H1 (cell line): ENCODE measurements around the gene FAM169A. TPM values are rescaled to one million over a fixed set of nuclear protein-coding genes. Genes with fewer than 3 reads are reported as not detected.

Experiments used
- CTCF ChIA-PET: fragments of 300-600 bp; sonication (Branson Sonifier 250); formaldehyde crosslinking; loops from one replicate; lab custom pipeline; 2021; ENCODE audit not compliant: partially characterized antibody; lab: Charles Lee
- POLR2A ChIA-PET: fragments of 300-600 bp; sonication (Branson Sonifier 250); formaldehyde crosslinking; loops from one replicate; lab custom pipeline; 2021; ENCODE audit warnings: inconsistent platforms; ENCODE audit not compliant: partially characterized antibody; lab: Charles Lee
- DNase-seq, 2 experiments: peaks; one replicate each; pipeline versions ENCODE4 v3.0.0 to v3.0.0-alpha.2; 2010 to 2022; ENCODE audit warnings: low spot score in 2 of 2, low read depth in 1 of 2, mixed read lengths in 1 of 2
- FAIRE-seq: peaks from 2 replicates; lab custom pipeline; 2011; peaks lifted over from hg19 to GRCh38; lab: Jason Lieb, UNC
- H2AFZ ChIP-seq: 2 replicates; pipeline ENCODE4 v1.8.1; 2012; ENCODE audit warnings: low read length, inconsistent platforms
- H2AK5ac ChIP-seq: 2 replicates; pipeline ENCODE4 v1.6.1; 2013; ENCODE audit warnings: low read depth, low read length
- H2BK120ac ChIP-seq: replicated peaks from 2 replicates; pipeline ENCODE3; 2013; ENCODE audit warnings: low read depth, low read length, inconsistent platforms
- H2BK12ac ChIP-seq: 2 replicates; pipeline ENCODE4 v1.6.1; 2013; ENCODE audit warnings: low read depth, low read length
- H2BK15ac ChIP-seq: 2 replicates; pipeline ENCODE4 v1.6.1; 2013; ENCODE audit warnings: low read length
- H2BK20ac ChIP-seq: 2 replicates; pipeline ENCODE4 v1.6.1; 2013; ENCODE audit warnings: low read length
- H2BK5ac ChIP-seq: 2 replicates; pipeline ENCODE4 v1.6.1; 2013; ENCODE audit warnings: low read depth, low read length
- H3K14ac ChIP-seq: 2 replicates; pipeline ENCODE4 v1.6.1; 2013; ENCODE audit warnings: inconsistent platforms; ENCODE audit not compliant: insufficient read length
- H3K18ac ChIP-seq: 2 replicates; pipeline ENCODE4 v1.6.1; 2013; ENCODE audit warnings: low read length; ENCODE audit errors: extremely low read depth
- H3K23ac ChIP-seq: 2 replicates; pipeline ENCODE4 v1.6.1; 2013; ENCODE audit warnings: inconsistent platforms; ENCODE audit not compliant: insufficient read length
- H3K23me2 ChIP-seq: 2 replicates; pipeline ENCODE4 v1.6.1; 2013; ENCODE audit warnings: low read depth, low read length
- H3K27ac ChIP-seq: 2 replicates; pipeline ENCODE4 v1.6.1; 2011; ENCODE audit warnings: low read depth, low read length, inconsistent platforms
- H3K27me3 ChIP-seq, 4 experiments: replicated peaks in 1 of 4; 1 replicate in 1 of 4; 2 replicates in 3 of 4; pipeline versions ENCODE4 v1.6.1 to v1.8.1; 2011 to 2013; ENCODE audit warnings: low read length in 3 of 4, mild to moderate bottlenecking in 3 of 4, inconsistent platforms in 2 of 4, mixed read lengths in 2 of 4, moderate library complexity in 1 of 4; ENCODE audit not compliant: control insufficient read depth in 3 of 4, insufficient read depth in 3 of 4; ENCODE audit errors: extremely low read depth in 1 of 4
- H3K36me3 ChIP-seq, 4 experiments: 2 replicates each; pipeline versions ENCODE4 v1.6.1 to v1.8.1; 2011 to 2013; ENCODE audit warnings: mild to moderate bottlenecking in 4 of 4, low read length in 3 of 4, moderate library complexity in 2 of 4, control low read depth in 1 of 4, inconsistent platforms in 1 of 4; ENCODE audit not compliant: insufficient read depth in 4 of 4, control insufficient read depth in 2 of 4
- H3K4ac ChIP-seq: replicated peaks from 2 replicates; pipeline ENCODE3; 2013; ENCODE audit warnings: low read length, low read depth, mixed read lengths, inconsistent platforms; ENCODE audit not compliant: insufficient read length
- H3K4me1 ChIP-seq, 4 experiments: replicated peaks in 1 of 4; 1 replicate in 1 of 4; 2 replicates in 3 of 4; pipeline versions ENCODE4 v1.6.1 to v1.8.1; 2011 to 2013; ENCODE audit warnings: low read length in 3 of 4, inconsistent platforms in 2 of 4, mixed read lengths in 1 of 4; ENCODE audit not compliant: insufficient read depth in 4 of 4, control insufficient read depth in 3 of 4
- H3K4me2 ChIP-seq, 2 experiments: 2 replicates each; pipeline versions ENCODE4 v1.6.1 to v1.8.1; 2011 to 2013; ENCODE audit warnings: low read depth in 2 of 2, low read length in 2 of 2, control low read depth in 1 of 2, inconsistent platforms in 1 of 2, mild to moderate bottlenecking in 1 of 2; ENCODE audit not compliant: insufficient read depth in 1 of 2
- H3K4me3 ChIP-seq, 4 experiments: fragments of 200-600, 300-600 bp in 1 of 4; sonication (generic), shearing (Covaris generic), sonication (Bioruptor Twin) in 1 of 4; 2 replicates each; pipeline versions ENCODE4 v1.5.1 to v1.8.1; 2011 to 2016; ENCODE audit warnings: low read length in 4 of 4, low read depth in 3 of 4, control low read depth in 2 of 4, inconsistent platforms in 2 of 4, mild to moderate bottlenecking in 2 of 4, mixed read lengths in 1 of 4, moderate library complexity in 1 of 4; ENCODE audit not compliant: insufficient read depth in 2 of 4; ENCODE audit errors: extremely low read depth in 1 of 4
- H3K56ac ChIP-seq: replicated peaks from 2 replicates; pipeline ENCODE3; 2013; ENCODE audit warnings: low read depth, mild to moderate bottlenecking, mixed read lengths, low read length, inconsistent platforms; ENCODE audit not compliant: insufficient read length
- H3K79me1 ChIP-seq: 2 replicates; pipeline ENCODE4 v1.6.1; 2013; ENCODE audit warnings: low read depth, low read length, control low read depth
- H3K79me2 ChIP-seq, 2 experiments: 2 replicates each; pipeline versions ENCODE4 v1.6.1 to v1.8.1; 2012 to 2013; ENCODE audit warnings: low read length in 2 of 2, mild to moderate bottlenecking in 2 of 2, inconsistent platforms in 1 of 2; ENCODE audit not compliant: insufficient read depth in 2 of 2, control insufficient read depth in 1 of 2
- H3K9ac ChIP-seq, 4 experiments: replicated peaks in 1 of 4; 1 replicate in 1 of 4; 2 replicates in 3 of 4; pipeline versions ENCODE4 v1.6.1 to v1.8.1; 2011 to 2013; ENCODE audit warnings: low read depth in 3 of 4, low read length in 3 of 4, control low read depth in 2 of 4, mild to moderate bottlenecking in 2 of 4, moderate library complexity in 2 of 4, inconsistent platforms in 1 of 4; ENCODE audit errors: extremely low read depth in 1 of 4
- H3K9me3 ChIP-seq, 2 experiments: 2 replicates each; pipeline versions ENCODE4 v1.6.1 to v1.8.1; 2012 to 2013; ENCODE audit warnings: mild to moderate bottlenecking in 2 of 2, moderate library complexity in 2 of 2, control low read depth in 1 of 2, inconsistent platforms in 1 of 2, low read depth in 1 of 2, low read length in 1 of 2, mixed read lengths in 1 of 2; ENCODE audit not compliant: insufficient read depth in 2 of 2
- H4K20me1 ChIP-seq, 2 experiments: replicated peaks in 1 of 2; 2 replicates each; pipeline versions ENCODE3 to v1.8.1; 2011 to 2013; ENCODE audit warnings: inconsistent platforms in 2 of 2, low read length in 2 of 2, mild to moderate bottlenecking in 1 of 2; ENCODE audit not compliant: insufficient read depth in 2 of 2, control insufficient read depth in 1 of 2
- H4K5ac ChIP-seq: 2 replicates; pipeline ENCODE4 v1.6.1; 2013; ENCODE audit warnings: low read length, low read depth, mixed read lengths, inconsistent platforms; ENCODE audit not compliant: insufficient read length
- H4K8ac ChIP-seq: 2 replicates; pipeline ENCODE4 v1.8.0; 2013; ENCODE audit warnings: mild to moderate bottlenecking, moderate library complexity, low read length, inconsistent platforms; ENCODE audit not compliant: insufficient read depth; ENCODE audit errors: extremely low read depth
- H4K91ac ChIP-seq: replicated peaks from 2 replicates; pipeline ENCODE3; 2013; ENCODE audit warnings: low read length, mixed read lengths, inconsistent platforms; ENCODE audit not compliant: insufficient read length
- CREB1 ChIP-seq: IDR thresholded peaks from 2 replicates; pipeline ENCODE4 v1.6.1; 2012; ENCODE audit warnings: inconsistent platforms
- CTBP2 ChIP-seq: IDR thresholded peaks from 2 replicates; pipeline ENCODE4 v1.7.0; 2011; ENCODE audit warnings: borderline replicate concordance, mild to moderate bottlenecking, moderate library complexity, mixed read lengths, low read length; ENCODE audit not compliant: insufficient read depth, insufficient read length
- E2F6 ChIP-seq: IDR thresholded peaks from 2 replicates; pipeline ENCODE4 v1.6.1; 2012; ENCODE audit warnings: inconsistent platforms
- EZH2 ChIP-seq: fragments of 200-600 bp; sonication (generic); IDR thresholded peaks from 2 replicates; pipeline ENCODE4 v1.7.1; 2012; ENCODE audit warnings: low read depth, mild to moderate bottlenecking, moderate library complexity, low read length, inconsistent platforms; ENCODE audit not compliant: severe bottlenecking
- KDM1A ChIP-seq: fragments of 200-600, 300-600 bp; sonication (generic); IDR thresholded peaks from 2 replicates; pipeline ENCODE4 v1.7.1; 2016; ENCODE audit warnings: mild to moderate bottlenecking, low read length, borderline replicate concordance
- NANOG ChIP-seq: IDR thresholded peaks from 2 replicates; pipeline ENCODE4 v1.6.1; 2011; ENCODE audit warnings: low read length, low read depth, mild to moderate bottlenecking, inconsistent platforms; ENCODE audit not compliant: insufficient read depth, poor library complexity, severe bottlenecking
- POLR2A ChIP-seq, 2 experiments: IDR thresholded peaks; 1 replicate in 1 of 2; 2 replicates in 1 of 2; pipeline ENCODE4 v1.6.1; 2011; ENCODE audit warnings: low read depth in 2 of 2, low read length in 2 of 2, mild to moderate bottlenecking in 2 of 2; ENCODE audit errors: control extremely low read depth in 1 of 2
- RBBP5 ChIP-seq: IDR thresholded peaks from 2 replicates; pipeline ENCODE4 v1.7.1; 2012; ENCODE audit warnings: low read depth, mild to moderate bottlenecking, inconsistent platforms, low read length, moderate library complexity, borderline replicate concordance
- SIRT6 ChIP-seq: IDR thresholded peaks from one replicate; pipeline ENCODE4 v1.7.1; 2012; ENCODE audit warnings: low read length, inconsistent platforms
- SP2 ChIP-seq: IDR thresholded peaks from 2 replicates; pipeline ENCODE4 v1.6.1; 2012; ENCODE audit warnings: mild to moderate bottlenecking, low read length, inconsistent platforms
- SP4 ChIP-seq: IDR thresholded peaks from 2 replicates; pipeline ENCODE4 v1.6.1; 2012; ENCODE audit warnings: low read length, inconsistent platforms
- TAF1 ChIP-seq: IDR thresholded peaks from 2 replicates; pipeline ENCODE4 v1.6.1; 2011; ENCODE audit warnings: mild to moderate bottlenecking, low read depth, low read length
- TAF7 ChIP-seq: optimal IDR thresholded peaks from 2 replicates; pipeline ENCODE3; 2011; ENCODE audit warnings: low read depth, mild to moderate bottlenecking, inconsistent platforms, low read length, moderate library complexity, borderline replicate concordance
- YY1 ChIP-seq: IDR thresholded peaks from 2 replicates; pipeline ENCODE4 v1.6.1; 2011; ENCODE audit warnings: low read depth, mild to moderate bottlenecking, low read length
- WGBS, 2 experiments: shearing (Covaris generic) in 1 of 2; methylation state at CpG; one replicate each; pipeline versions ENCODE4 v1.1.6 to v1.1.7; 2013 to 2015; ENCODE audit warnings: low lambda C conversion rate in 2 of 2, mixed read lengths in 2 of 2, inconsistent platforms in 1 of 2, low coverage in 1 of 2, missing lambda C conversion rate in 1 of 2; ENCODE audit not compliant: insufficient replicate concordance in 2 of 2, insufficient coverage in 1 of 2, insufficient read length in 1 of 2; ENCODE audit errors: extremely low coverage in 1 of 2, missing lambda C conversion rate in 1 of 2; 5-methylcytosine and 5-hydroxymethylcytosine counted together
- polyA plus RNA-seq, 7 experiments: library from polyadenylated mRNA; depleted of rRNA in 3 of 7; stranded (reverse) in 5 of 7; unstranded in 2 of 7; fragments of >200 nt in 5 of 7; fragments of 200-250 nt in 2 of 7; gene quantifications; 1 replicate in 5 of 7; 2 replicates in 1 of 7; 4 replicates in 1 of 7; pipeline versions ENCODE4 v1.2.1 to v1.2.3, GENCODE V29; 2011 to 2013; ENCODE audit warnings: missing spikeins in 2 of 7, mixed read lengths in 2 of 7
- total RNA-seq: library from RNA; stranded (reverse); fragmentation: NEBNext Ultra II Directional; extraction: Animal tissue kit (Norgen Biotek cat#: 25700); gene quantifications from 2 replicates; pipeline ENCODE4 v1.2.1, GENCODE V29; 2021

The FAM169A gene
- total and polyA plus RNA-seq, 2 of the 8 experiments (the other 6 are each of a cell fraction or from before 2014, with no cell fraction given), result 12.6 to 83.1 TPM

- no peak overlapping the region for H2BK120ac ChIP-seq
- no peak for TF ChIP-seq SP2
- no peak for TF ChIP-seq YY1
- TF ChIP-seq EZH2, result no peak
- TF ChIP-seq TAF1, result no peak
- no peak for TF ChIP-seq POLR2A (IDR thresholded peaks at IDR 0.05; ENCODE audit: control extremely low read depth in 1 of 2, low read depth in 2 of 2, low read length in 2 of 2)
- no peak for TF ChIP-seq CTBP2
- TF ChIP-seq CREB1, result no peak
- no peak for TF ChIP-seq TAF7
- no peak for TF ChIP-seq NANOG
- TF ChIP-seq KDM1A, result no peak
- no peak for TF ChIP-seq SIRT6
- no peak for TF ChIP-seq RBBP5
- TF ChIP-seq E2F6, result no peak
- TF ChIP-seq SP4, result no peak
Observed at GRCh38 chr5:74837115-74837514, 29.1 kb downstream of the FAM169A start.

More at GRCh38 chr5:74837115-74837514, 29.1 kb downstream of the FAM169A start:
- ChIA-PET CTCF (interaction anchor here (0.7 to 2.4 kb wide), 4 partner anchors 16 to 892 kb away, joined by 3 to 10 read pairs (median 4); no protein-coding TSS in a partner anchor), POLR2A (interaction anchor here (0.9 to 1.3 kb wide), 2 partner anchors 9 to 20 kb away, joined by 4 to 5 read pairs; no protein-coding TSS in a partner anchor)
- FAIRE-seq (no peak), DNase-seq (no peak)
- no peak overlapping the region for H2BK20ac ChIP-seq
- H3K27ac ChIP-seq, result no peak overlapping the region
- peaks cover 0 to 7% of the 10 kb centered on the region in 2 experiments for H4K20me1 ChIP-seq
- no peak overlapping the region for H3K9ac ChIP-seq
- H3K36me3 ChIP-seq, result peaks cover 0 to 57% (median 23%) of the 10 kb centered on the region in 4 experiments; a peak in 5 of 8 replicates
- H3K9me3 ChIP-seq, result no peaks in the 10 kb centered on the region
- H3K79me2 ChIP-seq, result peaks cover 0 to 72% of the 10 kb centered on the region in 2 experiments; a peak in 2 of 4 replicates
- H3K14ac ChIP-seq, result no peak overlapping the region
- H3K56ac ChIP-seq, result no peak overlapping the region
- H3K27me3 ChIP-seq, result no peaks in the 10 kb centered on the region
- H3K23ac ChIP-seq, result no peak overlapping the region
- H2AFZ ChIP-seq, result no peak overlapping the region
- H2BK15ac ChIP-seq, result no peak overlapping the region
- no peak overlapping the region for H4K8ac ChIP-seq
- no peak overlapping the region for H4K5ac ChIP-seq
- peaks cover 2% of the 10 kb centered on the region; the same call in 1 of the 2 replicates for H3K79me1 ChIP-seq
- 91% methylated on average over 1 of the region's 1 CpG; no CpG with 5 or more reads in 1 of the 2 experiments for WGBS, 2 experiments
- H3K4me2 ChIP-seq, result no peak overlapping the region
- H2AK5ac ChIP-seq, result no peak overlapping the region
- no peak overlapping the region for H3K4me3 ChIP-seq
- H3K4ac ChIP-seq, result no peak overlapping the region
- H4K91ac ChIP-seq, result no peak overlapping the region
- H2BK12ac ChIP-seq, result no peak overlapping the region
- no peak overlapping the region for H2BK5ac ChIP-seq
- peaks cover 0 to 3% (median 0%) of the 10 kb centered on the region in 4 experiments; a peak in 2 of 7 replicates for H3K4me1 ChIP-seq
- no peaks in the 10 kb centered on the region for H3K23me2 ChIP-seq
- no peak overlapping the region for H3K18ac ChIP-seq
